Measurements from ENCODE around the gene FDXACB1.

FDXACB1 gene

DNA sequence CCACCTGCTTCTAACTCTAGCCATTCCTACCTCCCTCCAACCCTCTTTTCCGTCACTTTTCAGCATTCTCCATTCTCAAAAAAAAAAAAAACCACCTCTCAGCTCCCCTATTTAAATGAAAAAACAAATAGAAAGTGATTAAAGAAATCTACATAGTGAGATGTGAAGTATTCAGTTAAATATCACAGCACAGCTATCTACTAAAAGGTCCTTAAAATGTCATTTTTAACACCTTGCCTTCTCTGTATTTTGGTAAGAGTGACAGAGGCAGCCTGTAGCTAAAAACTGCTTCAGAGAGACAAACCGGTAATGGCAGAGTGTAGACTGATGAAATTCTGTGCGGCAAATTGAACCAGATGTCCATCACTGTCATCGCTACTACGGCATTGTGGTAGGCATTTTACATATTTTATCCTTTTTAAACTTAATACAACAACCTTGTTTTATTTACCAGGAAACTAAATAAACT is 7.2 kb downstream of the FDXACB1 start:
- no peaks in the 10 kb centered on the region for H3K9me3 Mint-ChIP-seq (ENCODE audit: low read depth)
- H3K27ac Mint-ChIP-seq: peak overlapping the region; percentile 85
- H3K36me3 Mint-ChIP-seq: peaks cover 19% of the 10 kb centered on the region
- peaks cover 29% of the 10 kb centered on the region for H3K4me1 Mint-ChIP-seq (ENCODE audit: low read depth)
- H3K27me3 Mint-ChIP-seq: no peaks in the 10 kb centered on the region
- H3K4me3 Mint-ChIP-seq: peak overlapping the region; percentile 90

DNA sequence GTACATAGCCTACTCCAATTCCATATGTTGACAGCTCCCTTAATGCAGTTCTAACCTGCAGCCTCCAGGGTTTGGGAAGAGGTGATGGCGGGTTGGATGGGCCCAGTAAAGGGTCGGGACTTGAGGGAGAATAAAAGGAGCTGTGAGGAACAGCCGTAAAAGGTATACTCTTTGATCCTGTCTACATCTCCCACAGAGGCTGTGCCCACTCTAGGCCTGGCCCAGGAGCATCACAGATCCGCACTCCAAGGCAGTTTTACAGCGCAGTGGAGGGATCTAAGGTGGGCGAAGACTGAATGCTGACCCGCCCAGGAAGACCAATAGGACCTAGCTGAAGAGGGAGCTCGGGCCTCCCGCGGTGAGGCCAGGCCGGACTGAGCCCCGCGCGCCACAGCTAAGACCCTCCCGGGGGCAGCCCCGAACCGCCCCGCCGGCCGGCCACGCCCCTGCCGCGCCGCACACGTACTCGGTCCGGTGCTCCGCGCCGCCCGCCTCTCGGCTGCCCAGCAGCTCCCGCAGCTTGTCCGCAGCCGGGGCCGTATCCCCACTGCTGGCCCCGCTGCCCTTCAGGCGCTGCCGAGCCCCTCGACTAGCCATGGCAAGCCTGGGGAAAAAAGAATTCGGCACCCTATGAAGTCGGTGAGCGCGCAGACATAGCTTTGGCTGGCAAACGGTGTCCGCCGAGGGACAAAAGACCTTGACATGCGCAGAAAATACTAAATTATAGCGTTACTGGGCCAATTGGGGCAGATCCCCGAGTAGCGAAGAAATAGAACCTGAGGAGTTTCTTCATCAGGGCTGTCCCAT is 7.9 kb downstream of the FDXACB1 start, which contains the start of gene ALG9:
TSS of gene ALG9 (minus strand) at position 696 of the 807 bp plus-strand sequence. CDS start at position 597, 99 bp downstream.
- Mint-ChIP-seq H3K9me3 (ENCODE audit: low read depth) (no peaks in the 10 kb centered on the region), H3K27ac (peak within 1 kb of the TSS; percentile 91), H3K27me3 (no peaks in the 10 kb centered on the region), H3K36me3 (peaks cover 22% of the 10 kb centered on the region), H3K4me1 (ENCODE audit: low read depth) (peaks cover 31% of the 10 kb centered on the region), H3K4me3 (peak within 1 kb of the TSS; percentile 90)

DNA sequence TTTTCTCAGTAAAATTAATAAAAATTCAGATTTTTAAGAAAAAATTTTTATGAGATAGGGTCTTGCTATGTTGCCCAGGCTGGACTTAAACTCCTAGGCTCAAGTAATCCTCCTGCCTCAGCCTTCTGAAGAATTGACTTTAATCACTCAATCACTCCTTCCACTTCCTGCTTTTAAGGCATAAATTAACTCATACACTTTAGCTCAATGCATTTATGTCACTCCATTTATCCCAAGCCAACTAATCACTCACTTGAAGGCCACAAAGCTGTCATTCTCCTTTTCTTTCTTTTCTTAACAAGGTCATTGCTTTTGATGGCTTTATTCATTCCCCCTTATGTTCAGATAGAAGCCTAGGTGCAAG is 8.5 kb downstream of the FDXACB1 start:
- H3K9me3 Mint-ChIP-seq (ENCODE audit: low read depth): no peaks in the 10 kb centered on the region
- H3K36me3 Mint-ChIP-seq: peaks cover 22% of the 10 kb centered on the region
- H3K27me3 Mint-ChIP-seq: no peaks in the 10 kb centered on the region
- H3K27ac Mint-ChIP-seq: peak overlapping the region; percentile 91
- peaks cover 31% of the 10 kb centered on the region for H3K4me1 Mint-ChIP-seq (ENCODE audit: low read depth)
- H3K4me3 Mint-ChIP-seq: peak overlapping the region; percentile 90

DNA sequence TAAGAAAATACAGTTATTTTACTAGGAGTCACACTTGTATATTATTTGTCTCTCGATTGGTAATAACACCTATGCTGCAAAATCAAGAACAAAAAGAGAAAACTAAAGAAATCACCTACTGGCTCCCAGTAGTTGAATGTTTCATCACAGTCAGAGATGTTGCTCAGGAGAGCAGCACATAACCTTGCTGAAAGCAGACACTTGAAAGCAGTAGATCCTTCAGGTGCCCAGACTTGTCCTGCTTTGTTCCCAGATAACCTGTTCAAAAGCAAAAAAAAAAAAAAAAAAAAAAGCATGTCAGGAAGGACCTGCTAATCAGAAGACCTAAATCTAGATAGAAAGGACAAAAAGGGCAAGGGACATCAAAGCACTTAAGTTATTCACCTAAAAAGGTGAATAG is 8.9 kb downstream of the FDXACB1 start:
- Mint-ChIP-seq H3K9me3 (ENCODE audit: low read depth) (no peaks in the 10 kb centered on the region), H3K4me1 (ENCODE audit: low read depth) (peaks cover 30% of the 10 kb centered on the region), H3K27me3 (no peaks in the 10 kb centered on the region), H3K4me3 (peak overlapping the region; percentile 65), H3K27ac (no peak overlapping the region), H3K36me3 (peaks cover 22% of the 10 kb centered on the region)

DNA sequence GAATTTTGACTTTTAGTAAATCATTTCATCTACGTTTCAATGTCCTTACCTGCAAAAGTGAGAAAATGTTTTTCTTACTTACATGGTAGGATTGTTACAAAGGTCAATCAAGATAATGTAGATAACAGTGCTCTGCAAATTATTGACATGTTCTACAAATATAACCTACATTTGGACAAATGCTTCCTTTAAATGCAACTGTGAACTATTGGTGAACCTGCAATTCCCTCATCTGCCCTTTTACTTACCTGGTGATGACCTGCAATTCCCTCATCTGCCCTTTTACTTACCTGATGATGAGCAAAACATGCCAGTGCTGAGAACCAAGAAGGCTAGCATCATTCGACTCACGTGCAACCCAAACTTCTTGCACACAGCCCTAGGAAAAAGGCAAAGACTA is 18.7 kb downstream of the FDXACB1 start:
- Mint-ChIP-seq H3K27ac (no peak overlapping the region), H3K9me3 (ENCODE audit: low read depth) (no peaks in the 10 kb centered on the region), H3K4me3 (no peak overlapping the region), H3K27me3 (no peaks in the 10 kb centered on the region), H3K36me3 (peaks cover 9% of the 10 kb centered on the region), H3K4me1 (ENCODE audit: low read depth) (no peaks in the 10 kb centered on the region)

DNA sequence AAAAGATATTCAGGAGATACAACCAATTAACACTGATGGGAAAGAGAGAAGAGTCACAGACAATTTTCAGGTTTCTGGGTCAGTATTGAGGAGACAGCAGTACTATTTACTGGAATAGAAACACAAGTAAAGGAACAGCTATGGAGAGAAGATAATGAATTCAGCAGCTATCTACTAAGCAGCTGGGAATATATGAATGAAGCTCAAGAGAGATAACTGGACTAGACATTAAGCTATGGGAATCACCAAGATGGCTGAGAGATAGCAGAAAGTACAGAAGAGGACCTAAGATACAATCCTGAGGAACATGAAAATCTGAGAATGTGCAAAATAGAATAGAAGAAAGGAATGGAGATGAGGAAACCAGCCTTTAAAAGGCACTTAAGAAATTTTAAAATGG is 23.5 kb downstream of the FDXACB1 start:
- H3K36me3 Mint-ChIP-seq: peaks cover 15% of the 10 kb centered on the region
- H3K27me3 Mint-ChIP-seq: no peaks in the 10 kb centered on the region
- no peak overlapping the region for H3K4me3 Mint-ChIP-seq
- no peaks in the 10 kb centered on the region for H3K9me3 Mint-ChIP-seq (ENCODE audit: low read depth)
- no peaks in the 10 kb centered on the region for H3K4me1 Mint-ChIP-seq (ENCODE audit: low read depth)
- H3K27ac Mint-ChIP-seq: no peak overlapping the region

DNA sequence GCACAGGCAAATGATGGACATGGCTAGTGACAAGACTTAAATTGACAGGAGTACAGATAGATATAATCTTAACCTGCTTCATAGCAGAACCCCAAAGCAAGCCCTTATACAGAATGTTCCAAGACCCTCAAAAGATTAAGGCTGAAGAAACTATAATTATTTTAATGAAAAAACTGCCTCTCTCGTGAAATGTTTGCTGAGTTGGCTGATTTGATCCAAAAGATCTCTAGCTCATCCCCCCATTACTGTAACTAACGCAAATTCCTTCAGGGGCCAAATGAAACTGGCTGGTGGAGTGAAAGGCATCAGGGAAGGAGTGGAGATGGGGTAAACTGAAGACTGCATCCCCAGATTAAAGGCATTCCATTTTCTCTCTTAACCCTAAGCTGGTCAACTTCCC is 26.9 kb downstream of the FDXACB1 start:
- Mint-ChIP-seq H3K27me3 (no peaks in the 10 kb centered on the region), H3K9me3 (ENCODE audit: low read depth) (no peaks in the 10 kb centered on the region), H3K4me3 (no peak overlapping the region), H3K4me1 (ENCODE audit: low read depth) (no peaks in the 10 kb centered on the region), H3K27ac (no peak overlapping the region), H3K36me3 (peaks cover 15% of the 10 kb centered on the region)

DNA sequence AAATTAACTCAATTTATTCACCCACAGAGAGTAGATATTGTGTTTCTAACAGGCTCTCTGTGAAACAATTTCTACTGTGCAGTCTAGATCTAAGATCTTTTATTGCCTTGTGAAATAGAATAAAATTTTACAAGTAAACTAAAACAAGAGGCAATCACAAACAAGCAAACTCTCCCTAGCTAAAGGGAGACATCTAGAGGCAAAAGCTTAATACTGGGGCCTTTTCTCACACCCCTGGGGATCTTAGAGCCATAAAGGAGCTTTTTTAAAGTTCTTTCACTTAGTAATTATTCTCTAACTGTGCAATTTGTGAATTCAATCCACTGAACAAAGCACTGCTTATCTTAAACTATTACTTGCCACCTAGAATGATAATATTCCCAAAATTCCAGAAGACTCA is 27.3 kb downstream of the FDXACB1 start:
- no peaks in the 10 kb centered on the region for H3K4me1 Mint-ChIP-seq (ENCODE audit: low read depth)
- no peaks in the 10 kb centered on the region for H3K27me3 Mint-ChIP-seq
- H3K4me3 Mint-ChIP-seq: no peak overlapping the region
- H3K9me3 Mint-ChIP-seq (ENCODE audit: low read depth): no peaks in the 10 kb centered on the region
- H3K36me3 Mint-ChIP-seq: peaks cover 15% of the 10 kb centered on the region
- no peak overlapping the region for H3K27ac Mint-ChIP-seq

DNA sequence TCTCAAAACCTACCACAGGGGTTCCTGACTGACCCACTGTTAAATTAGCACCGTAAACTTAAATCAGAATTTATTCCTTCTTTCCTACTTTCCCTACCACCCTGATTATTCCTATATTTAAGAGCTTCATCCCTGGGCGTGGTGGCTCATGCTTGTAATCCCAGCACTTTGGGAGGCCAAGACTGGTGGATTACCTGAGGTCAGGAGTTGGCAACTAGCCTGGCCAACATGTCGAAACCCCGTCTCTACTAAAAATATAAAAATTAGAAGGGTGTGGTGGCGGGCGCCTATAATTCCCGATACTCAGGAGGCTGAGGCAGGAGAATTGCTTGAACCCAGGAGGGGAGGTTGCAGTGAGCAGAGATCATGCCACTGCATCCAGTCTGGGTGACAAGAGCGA is 27.9 kb downstream of the FDXACB1 start:
- H3K4me3 Mint-ChIP-seq: no peak overlapping the region
- H3K27me3 Mint-ChIP-seq: no peaks in the 10 kb centered on the region
- H3K9me3 Mint-ChIP-seq (ENCODE audit: low read depth): no peaks in the 10 kb centered on the region
- no peaks in the 10 kb centered on the region for H3K4me1 Mint-ChIP-seq (ENCODE audit: low read depth)
- no peak overlapping the region for H3K27ac Mint-ChIP-seq
- peaks cover 18% of the 10 kb centered on the region for H3K36me3 Mint-ChIP-seq

DNA sequence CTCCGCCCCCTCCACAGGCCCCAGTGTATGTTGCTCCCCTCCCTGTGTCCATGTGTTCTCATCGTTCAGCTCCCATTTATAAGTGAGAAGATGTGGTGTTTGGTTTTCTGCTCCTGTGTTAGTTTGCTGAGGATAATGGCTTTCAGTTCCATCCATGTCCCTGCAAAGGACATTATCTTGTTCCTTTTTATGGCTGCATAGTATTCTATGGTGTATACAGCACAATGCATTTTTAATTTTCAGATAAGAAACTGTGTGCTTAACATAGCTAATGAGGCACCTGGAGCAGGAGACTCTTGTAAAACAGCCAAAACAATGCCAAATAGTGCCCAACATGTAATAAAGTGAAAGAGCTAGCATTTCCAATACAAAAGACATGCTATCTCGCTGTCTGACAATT is 29.3 kb downstream of the FDXACB1 start:
- Mint-ChIP-seq H3K36me3 (peaks cover 17% of the 10 kb centered on the region), H3K27ac (no peak overlapping the region), H3K4me1 (ENCODE audit: low read depth) (no peaks in the 10 kb centered on the region), H3K27me3 (no peaks in the 10 kb centered on the region), H3K4me3 (no peak overlapping the region), H3K9me3 (ENCODE audit: low read depth) (no peaks in the 10 kb centered on the region)

DNA sequence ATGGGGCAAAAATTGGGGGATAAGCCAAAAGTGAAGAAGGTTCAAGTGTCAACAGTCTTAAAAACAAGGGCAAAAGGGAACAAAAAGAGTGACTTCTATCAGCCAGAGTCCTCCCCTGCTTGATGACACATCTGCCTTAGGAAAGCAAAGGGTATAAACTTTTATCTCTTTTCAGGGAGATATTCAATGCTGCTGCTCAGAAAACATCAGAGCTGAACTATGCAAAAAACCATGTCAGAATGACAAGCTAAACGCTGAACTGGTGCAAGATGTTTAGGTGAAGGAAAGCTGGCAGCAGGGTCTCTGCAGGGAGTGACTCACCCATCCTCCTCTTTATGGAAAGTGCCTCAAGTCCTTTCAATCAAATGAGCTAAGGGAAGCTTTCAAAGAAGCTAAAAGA is 32.3 kb downstream of the FDXACB1 start:
- Mint-ChIP-seq H3K27ac (no peak overlapping the region), H3K4me1 (ENCODE audit: low read depth) (no peaks in the 10 kb centered on the region), H3K27me3 (no peaks in the 10 kb centered on the region), H3K36me3 (peaks cover 12% of the 10 kb centered on the region), H3K9me3 (ENCODE audit: low read depth) (no peaks in the 10 kb centered on the region), H3K4me3 (no peak overlapping the region)

DNA sequence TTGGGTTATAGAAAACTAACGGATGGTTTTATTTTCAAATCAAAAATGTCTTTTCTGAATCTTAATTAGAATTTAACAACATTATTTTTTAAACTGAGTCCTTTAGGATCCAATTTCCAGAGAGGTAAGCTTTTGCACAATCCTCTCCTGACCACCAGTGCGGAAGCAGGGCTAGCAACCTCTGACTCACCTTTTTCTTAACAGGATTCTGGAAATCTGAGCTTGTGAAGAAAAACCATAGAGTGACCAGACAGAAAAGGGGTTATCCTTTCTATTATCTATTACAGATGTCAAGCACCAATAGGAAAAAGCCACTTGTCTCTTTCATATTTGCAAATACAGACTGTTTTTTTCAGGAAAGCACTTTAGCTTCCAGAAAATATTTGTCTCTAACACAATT is 32.9 kb downstream of the FDXACB1 start:
- H3K27ac Mint-ChIP-seq: no peak overlapping the region

DNA sequence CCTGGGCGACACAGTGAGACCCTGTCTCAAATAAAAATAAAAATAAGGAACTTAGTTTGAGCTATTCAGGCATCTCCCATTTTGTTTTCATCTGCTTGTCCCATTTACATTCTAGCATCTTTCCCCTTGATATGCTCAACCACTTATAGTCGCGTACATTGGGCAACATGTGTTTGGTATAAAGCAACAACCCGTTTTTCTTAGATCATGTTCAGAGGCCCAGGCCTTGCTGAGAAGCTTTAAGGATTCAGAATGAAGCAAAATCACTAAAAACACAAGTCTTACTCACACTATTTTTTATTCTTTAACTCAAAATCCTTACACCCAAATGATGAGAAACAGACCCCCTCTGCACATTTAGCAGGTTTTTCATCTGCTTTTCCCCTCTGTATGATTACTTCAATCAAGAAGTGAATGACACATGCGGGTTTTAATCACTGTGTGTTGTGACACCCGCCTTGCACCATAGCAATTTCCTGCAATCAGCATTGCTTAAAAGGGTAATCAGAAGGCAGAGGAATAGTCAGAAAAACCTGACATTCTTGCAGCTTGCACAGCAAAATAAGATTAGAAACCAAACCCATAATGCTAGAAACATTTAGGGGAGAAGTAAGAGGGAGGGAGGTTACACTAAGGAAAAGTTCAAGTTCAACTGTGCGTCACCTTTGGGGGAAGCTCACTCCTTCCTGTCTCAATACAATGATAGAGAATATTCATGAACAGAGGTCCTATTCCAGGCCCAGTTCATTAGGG is 33.5 kb downstream of the FDXACB1 start:
- H3K4me3 Mint-ChIP-seq: no peak overlapping the region
- peaks cover 6% of the 10 kb centered on the region for H3K4me1 Mint-ChIP-seq (ENCODE audit: low read depth)
- no peaks in the 10 kb centered on the region for H3K9me3 Mint-ChIP-seq (ENCODE audit: low read depth)
- no peaks in the 10 kb centered on the region for H3K27me3 Mint-ChIP-seq
- H3K36me3 Mint-ChIP-seq: peaks cover 10% of the 10 kb centered on the region
- H3K27ac Mint-ChIP-seq: no peak overlapping the region

More for the DNA sequence above, 32.9 kb downstream of the FDXACB1 start:
- Mint-ChIP-seq H3K9me3 (ENCODE audit: low read depth) (no peaks in the 10 kb centered on the region), H3K4me1 (ENCODE audit: low read depth) (peaks cover 4% of the 10 kb centered on the region), H3K27me3 (no peaks in the 10 kb centered on the region), H3K4me3 (no peak overlapping the region), H3K36me3 (peaks cover 12% of the 10 kb centered on the region)

DNA sequence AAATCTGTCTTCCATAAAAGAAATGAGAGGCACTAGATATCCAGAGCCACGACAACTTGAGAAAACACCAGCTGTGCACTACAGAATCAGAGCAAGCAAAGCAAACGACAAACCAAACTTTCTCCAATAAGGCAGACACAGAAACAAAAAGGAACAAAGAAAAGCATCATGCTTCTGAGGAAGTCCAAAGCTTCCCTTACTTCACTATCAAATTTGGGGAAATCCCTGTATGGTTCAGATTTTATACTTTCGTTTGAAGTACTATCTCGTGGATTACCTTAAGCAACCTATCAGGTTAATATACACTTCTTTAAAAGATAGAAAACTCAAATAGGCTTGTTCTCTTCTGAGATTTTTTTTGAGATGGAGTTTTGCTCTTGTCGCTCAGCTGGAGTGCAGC is 35.3 kb downstream of the FDXACB1 start:
- Mint-ChIP-seq H3K4me3 (no peak overlapping the region), H3K27me3 (no peaks in the 10 kb centered on the region), H3K4me1 (ENCODE audit: low read depth) (peaks cover 6% of the 10 kb centered on the region), H3K36me3 (peaks cover 4% of the 10 kb centered on the region), H3K9me3 (ENCODE audit: low read depth) (no peaks in the 10 kb centered on the region), H3K27ac (no peak overlapping the region)

DNA sequence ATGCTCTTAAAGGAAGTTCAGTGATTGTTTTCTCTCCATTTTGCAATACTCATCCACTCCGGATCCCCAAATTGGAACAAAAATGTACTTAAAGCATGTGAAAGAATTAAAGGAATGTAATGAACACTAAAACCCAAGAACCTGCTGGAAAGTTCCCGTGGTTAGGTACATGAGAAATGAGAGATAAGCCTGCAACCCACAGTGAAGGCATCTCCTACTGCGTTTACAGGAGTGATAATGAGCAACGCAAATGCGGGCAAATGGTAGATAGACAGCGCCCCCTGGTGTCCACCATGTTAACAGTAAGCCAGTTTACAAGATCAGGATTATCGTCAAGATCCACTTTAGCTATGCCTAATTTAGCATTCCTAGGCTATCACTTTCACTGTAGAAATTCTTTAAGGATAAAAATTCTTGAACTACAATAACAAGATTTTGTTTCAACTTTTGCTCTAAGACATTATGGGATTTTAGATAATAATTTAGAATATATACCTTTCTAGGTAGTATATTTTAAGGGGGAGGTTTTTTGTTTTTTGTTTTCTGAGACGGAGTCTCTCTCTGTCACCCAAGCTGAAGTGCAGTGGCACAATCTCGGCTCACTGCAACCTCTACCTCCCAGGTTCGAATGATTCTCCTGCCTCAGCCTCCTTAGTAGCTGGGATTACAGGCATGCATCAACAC is 37.5 kb downstream of the FDXACB1 start:
- H3K4me3 Mint-ChIP-seq: no peak overlapping the region
- H3K27ac Mint-ChIP-seq: no peak overlapping the region
- H3K4me1 Mint-ChIP-seq (ENCODE audit: low read depth): peaks cover 6% of the 10 kb centered on the region
- H3K36me3 Mint-ChIP-seq: peaks cover 6% of the 10 kb centered on the region
- H3K9me3 Mint-ChIP-seq (ENCODE audit: low read depth): no peaks in the 10 kb centered on the region
- H3K27me3 Mint-ChIP-seq: no peaks in the 10 kb centered on the region
